WTC11 (cell line): Measurements from ENCODE around the gene CTDSP2. TPM values are rescaled to one million over a fixed set of nuclear protein-coding genes. Genes with fewer than 3 reads are reported as not detected.
A peak's percentile ranks its signal among the peaks of the same experiment; 100 is the strongest.

Source experiments
- ATAC-seq: fragments of 200-7000 bp; cut with Tn5 transposase; 2 replicates; pipeline ENCODE4 v1.10.0; 2021; ENCODE audit warnings: mild to moderate bottlenecking, moderate library complexity
- CTCF ChIA-PET: fragments of 300-600 bp; sonication (Branson Sonifier 250); formaldehyde crosslinking; loops from one replicate; lab custom pipeline; 2021; ENCODE audit warnings: antibody characterized with exemption; lab: Charles Lee
- POLR2A ChIA-PET: fragments of 350-600 bp; sonication (Branson Sonifier 250); formaldehyde crosslinking; loops from one replicate; lab custom pipeline; 2021; ENCODE audit warnings: antibody characterized with exemption; lab: Charles Lee
- DNase-seq: peaks from one replicate; pipeline ENCODE4 v3.0.0; 2021; ENCODE audit warnings: low spot score
- H3K27ac Mint-ChIP-seq: 2 replicates; pipeline ENCODE4 v1.8.0; 2021; ENCODE audit warnings: mixed read lengths
- H3K27me3 Mint-ChIP-seq: 2 replicates; pipeline ENCODE4 v1.8.0; 2021; ENCODE audit warnings: low read depth, mild to moderate bottlenecking, moderate library complexity, mixed read lengths
- H3K36me3 Mint-ChIP-seq: 2 replicates; pipeline ENCODE4 v1.8.0; 2021; ENCODE audit warnings: mixed read lengths
- H3K4me1 Mint-ChIP-seq: 2 replicates; pipeline ENCODE4 v1.8.0; 2022; ENCODE audit warnings: mixed read lengths
- H3K4me3 Mint-ChIP-seq: 2 replicates; pipeline ENCODE4 v1.8.0; 2021; ENCODE audit warnings: mild to moderate bottlenecking, moderate library complexity, mixed read lengths
- H3K9me3 Mint-ChIP-seq: 2 replicates; pipeline ENCODE4 v1.8.0; 2021; ENCODE audit warnings: mixed read lengths
- ATF2 ChIP-seq: sonication (generic); formaldehyde crosslinking; IDR thresholded peaks from 2 replicates; pipeline ENCODE4 v1.8.1; 2022; ENCODE audit warnings: low read depth, missing genetic modification reagents, borderline replicate concordance
- ATF6 ChIP-seq: sonication (generic); formaldehyde crosslinking; IDR thresholded peaks from 2 replicates; pipeline ENCODE4 v1.8.1; 2023; ENCODE audit warnings: mild to moderate bottlenecking, missing genetic modification reagents
- NFYB ChIP-seq: sonication (generic); formaldehyde crosslinking; conservative IDR thresholded peaks from 2 replicates; pipeline ENCODE4 v1.8.0; 2022; ENCODE audit warnings: low read depth, missing genetic modification reagents
- PRRX2 ChIP-seq: fragments of 250-450 bp; sonication (Bioruptor Pico); IDR thresholded peaks from 2 replicates; pipeline ENCODE4 v1.8.0; 2021; ENCODE audit warnings: mild to moderate bottlenecking
- RORB ChIP-seq: fragments of 250-450 bp; sonication (Bioruptor Pico); IDR thresholded peaks from 2 replicates; pipeline ENCODE4 v1.9.0; 2021; ENCODE audit warnings: mild to moderate bottlenecking
- SOX15 ChIP-seq: fragments of 250-450 bp; sonication (Bioruptor Pico); IDR thresholded peaks from 2 replicates; pipeline ENCODE4 v1.9.0; 2021; ENCODE audit warnings: mild to moderate bottlenecking
- TCF7 ChIP-seq: sonication (generic); formaldehyde crosslinking; IDR thresholded peaks from 2 replicates; pipeline ENCODE4 v1.8.0; 2022; ENCODE audit warnings: mild to moderate bottlenecking, low read depth, missing genetic modification reagents, moderate library complexity
- USF1 ChIP-seq: sonication (generic); formaldehyde crosslinking; IDR thresholded peaks from 2 replicates; pipeline ENCODE4 v1.8.0; 2022; ENCODE audit warnings: mild to moderate bottlenecking, missing genetic modification reagents
- ZBTB21 ChIP-seq: sonication (generic); formaldehyde crosslinking; IDR thresholded peaks from 2 replicates; pipeline ENCODE4 v1.8.1; 2023; ENCODE audit warnings: mild to moderate bottlenecking, missing genetic modification reagents, borderline replicate concordance
- ZNF232 ChIP-seq: sonication (generic); formaldehyde crosslinking; IDR thresholded peaks from 2 replicates; pipeline ENCODE4 v1.8.0; 2022; ENCODE audit warnings: mild to moderate bottlenecking, missing genetic modification reagents
- ZNF532 ChIP-seq: fragments of 250-450 bp; sonication (Bioruptor Pico); IDR thresholded peaks from 2 replicates; pipeline ENCODE4 v1.9.0; 2021; ENCODE audit warnings: mild to moderate bottlenecking, borderline replicate concordance
- total RNA-seq: library from RNA; stranded (reverse); gene quantifications from 3 replicates; pipeline ENCODE4 v1.2.3, GENCODE V29; 2021
- TF ChIP-seq, protein P1 (sequence below): sonication (generic); formaldehyde crosslinking; IDR thresholded peaks from 2 replicates; pipeline ENCODE4 v1.8.0; 2022; ENCODE audit warnings: missing genetic modification reagents

Gene CTDSP2
- total RNA-seq, 1 experiment from 2014 or later: 122 TPM

DNA sequence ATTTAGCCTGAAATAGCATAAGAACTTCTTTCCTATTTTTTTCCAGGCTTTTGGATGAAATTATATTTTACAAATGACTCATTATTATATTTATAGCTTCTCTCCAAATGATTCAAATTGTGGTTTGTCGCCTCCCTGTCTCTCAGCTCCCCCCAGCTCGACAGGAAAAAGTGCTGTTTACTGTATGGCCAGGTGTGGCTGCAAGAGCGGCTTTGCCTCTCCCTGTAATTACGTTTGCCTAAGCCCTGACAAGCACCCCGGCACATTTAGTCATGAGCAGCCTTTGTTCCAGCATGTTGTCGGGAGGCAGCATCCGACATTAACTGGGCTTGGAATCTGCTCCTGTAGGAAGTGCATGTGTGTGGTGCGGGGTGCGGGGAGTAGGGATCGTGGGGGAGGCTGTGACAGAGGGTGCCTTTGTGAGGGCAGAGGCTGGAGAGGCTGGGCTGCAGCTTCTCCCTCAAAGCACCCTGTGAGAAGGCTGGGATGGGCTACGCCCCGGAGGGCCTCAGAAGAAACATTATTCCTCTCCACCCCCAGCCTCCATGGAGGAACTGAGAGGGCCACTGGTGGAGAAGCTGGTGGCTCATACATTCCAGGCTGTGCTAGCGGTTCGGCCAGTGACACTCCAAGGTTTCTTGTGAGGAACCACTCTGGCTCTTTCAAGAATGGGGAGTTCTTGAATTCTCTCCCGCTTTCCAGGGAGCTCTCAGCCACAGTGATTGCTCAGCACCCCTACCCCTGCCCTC, 42.1 kb upstream of the CTDSP2 start:
- peak overlapping the region; percentile 48 for H3K4me3 Mint-ChIP-seq

GRCh38 chr12:57887631-57888408, 41.3 kb upstream of the CTDSP2 start:
- Mint-ChIP-seq H3K9me3 (peaks cover 4% of the 10 kb centered on the region; the same call in 1 of the 2 replicates), H3K27ac (no peak overlapping the region), H3K4me3 (no peak overlapping the region), H3K4me1 (peaks cover 24% of the 10 kb centered on the region), H3K27me3 (no peaks in the 10 kb centered on the region; the same call in none of the 2 replicates), H3K36me3 (no peaks in the 10 kb centered on the region)
- TF ChIP-seq USF1 (CRISPR knock-in tag) (no peak), ATF6 (CRISPR knock-in tag) (no peak), NFYB (CRISPR knock-in tag) (no peak), ZNF532 (CRISPR knock-in tag) (no peak), SOX15 (no peak), ATF2 (CRISPR knock-in tag) (no peak), RORB (CRISPR knock-in tag) (no peak), PRRX2 (CRISPR knock-in tag) (no peak), ZNF232 (CRISPR knock-in tag) (no peak)
- TF ChIP-seq, protein P1, sequence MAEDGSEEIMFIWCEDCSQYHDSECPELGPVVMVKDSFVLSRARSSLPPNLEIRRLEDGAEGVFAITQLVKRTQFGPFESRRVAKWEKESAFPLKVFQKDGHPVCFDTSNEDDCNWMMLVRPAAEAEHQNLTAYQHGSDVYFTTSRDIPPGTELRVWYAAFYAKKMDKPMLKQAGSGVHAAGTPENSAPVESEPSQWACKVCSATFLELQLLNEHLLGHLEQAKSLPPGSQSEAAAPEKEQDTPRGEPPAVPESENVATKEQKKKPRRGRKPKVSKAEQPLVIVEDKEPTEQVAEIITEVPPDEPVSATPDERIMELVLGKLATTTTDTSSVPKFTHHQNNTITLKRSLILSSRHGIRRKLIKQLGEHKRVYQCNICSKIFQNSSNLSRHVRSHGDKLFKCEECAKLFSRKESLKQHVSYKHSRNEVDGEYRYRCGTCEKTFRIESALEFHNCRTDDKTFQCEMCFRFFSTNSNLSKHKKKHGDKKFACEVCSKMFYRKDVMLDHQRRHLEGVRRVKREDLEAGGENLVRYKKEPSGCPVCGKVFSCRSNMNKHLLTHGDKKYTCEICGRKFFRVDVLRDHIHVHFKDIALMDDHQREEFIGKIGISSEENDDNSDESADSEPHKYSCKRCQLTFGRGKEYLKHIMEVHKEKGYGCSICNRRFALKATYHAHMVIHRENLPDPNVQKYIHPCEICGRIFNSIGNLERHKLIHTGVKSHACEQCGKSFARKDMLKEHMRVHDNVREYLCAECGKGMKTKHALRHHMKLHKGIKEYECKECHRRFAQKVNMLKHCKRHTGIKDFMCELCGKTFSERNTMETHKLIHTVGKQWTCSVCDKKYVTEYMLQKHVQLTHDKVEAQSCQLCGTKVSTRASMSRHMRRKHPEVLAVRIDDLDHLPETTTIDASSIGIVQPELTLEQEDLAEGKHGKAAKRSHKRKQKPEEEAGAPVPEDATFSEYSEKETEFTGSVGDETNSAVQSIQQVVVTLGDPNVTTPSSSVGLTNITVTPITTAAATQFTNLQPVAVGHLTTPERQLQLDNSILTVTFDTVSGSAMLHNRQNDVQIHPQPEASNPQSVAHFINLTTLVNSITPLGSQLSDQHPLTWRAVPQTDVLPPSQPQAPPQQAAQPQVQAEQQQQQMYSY (CRISPR knock-in tag): no peak
- DNase-seq (peak; percentile 19), ATAC-seq (peak; percentile 62)
- ChIA-PET CTCF (interaction anchor here (1.1 to 2.9 kb wide), 13 partner anchors 9 to 85 kb away, joined by 3 to 17 read pairs (median 7); no protein-coding TSS in a partner anchor), POLR2A (interaction anchor here (0.6 to 2.9 kb wide), 6 partner anchors 9 to 54 kb away, joined by 3 to 11 read pairs (median 6); partner anchors contain the start of genes ATP23 and CTDSP2)

More for the DNA sequence above, 42.1 kb upstream of the CTDSP2 start:
- H3K36me3 Mint-ChIP-seq: no peaks in the 10 kb centered on the region
- TF ChIP-seq TCF7 (no peak), ZBTB21 (CRISPR knock-in tag) (0 out of 2 replicates have a peak, but pooled peaks have one; percentile 39)
- TF ChIP-seq, all 79 proteins: peak for 1
- Mint-ChIP-seq H3K27me3 (no peaks in the 10 kb centered on the region; the same call in none of the 2 replicates), H3K27ac (peak overlapping the region; percentile 13; the same call in 1 of the 2 replicates), H3K9me3 (peaks cover 4% of the 10 kb centered on the region; the same call in 1 of the 2 replicates), H3K4me1 (peaks cover 28% of the 10 kb centered on the region)
- ATAC-seq (peak; percentile 73), DNase-seq (peak; percentile 34)
- ChIA-PET POLR2A (interaction anchor here (0.6 to 2.9 kb wide), 7 partner anchors 8 to 56 kb away, joined by 3 to 11 read pairs (median 4); partner anchors contain the start of genes ATP23 and CTDSP2), CTCF (interaction anchor here (0.9 to 2.9 kb wide), 14 partner anchors 8 to 86 kb away, joined by 3 to 17 read pairs (median 6); no protein-coding TSS in a partner anchor)
